VCaP (cell line): Measurements from ENCODE around the gene PADI4.

Source experiments
- H3K27ac ChIP-seq: fragments of 450-650 bp; 2 replicates; pipeline ENCODE4 v1.5.1; 2017
- TF ChIP-seq, protein P1 (sequence below): fragments of 450-650 bp; conservative IDR thresholded peaks from 2 replicates; pipeline ENCODE4 v1.5.1; 2017; ENCODE audit warnings: mild to moderate bottlenecking, moderate library complexity

Gene PADI4, protein sequence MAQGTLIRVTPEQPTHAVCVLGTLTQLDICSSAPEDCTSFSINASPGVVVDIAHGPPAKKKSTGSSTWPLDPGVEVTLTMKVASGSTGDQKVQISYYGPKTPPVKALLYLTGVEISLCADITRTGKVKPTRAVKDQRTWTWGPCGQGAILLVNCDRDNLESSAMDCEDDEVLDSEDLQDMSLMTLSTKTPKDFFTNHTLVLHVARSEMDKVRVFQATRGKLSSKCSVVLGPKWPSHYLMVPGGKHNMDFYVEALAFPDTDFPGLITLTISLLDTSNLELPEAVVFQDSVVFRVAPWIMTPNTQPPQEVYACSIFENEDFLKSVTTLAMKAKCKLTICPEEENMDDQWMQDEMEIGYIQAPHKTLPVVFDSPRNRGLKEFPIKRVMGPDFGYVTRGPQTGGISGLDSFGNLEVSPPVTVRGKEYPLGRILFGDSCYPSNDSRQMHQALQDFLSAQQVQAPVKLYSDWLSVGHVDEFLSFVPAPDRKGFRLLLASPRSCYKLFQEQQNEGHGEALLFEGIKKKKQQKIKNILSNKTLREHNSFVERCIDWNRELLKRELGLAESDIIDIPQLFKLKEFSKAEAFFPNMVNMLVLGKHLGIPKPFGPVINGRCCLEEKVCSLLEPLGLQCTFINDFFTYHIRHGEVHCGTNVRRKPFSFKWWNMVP

DNA sequence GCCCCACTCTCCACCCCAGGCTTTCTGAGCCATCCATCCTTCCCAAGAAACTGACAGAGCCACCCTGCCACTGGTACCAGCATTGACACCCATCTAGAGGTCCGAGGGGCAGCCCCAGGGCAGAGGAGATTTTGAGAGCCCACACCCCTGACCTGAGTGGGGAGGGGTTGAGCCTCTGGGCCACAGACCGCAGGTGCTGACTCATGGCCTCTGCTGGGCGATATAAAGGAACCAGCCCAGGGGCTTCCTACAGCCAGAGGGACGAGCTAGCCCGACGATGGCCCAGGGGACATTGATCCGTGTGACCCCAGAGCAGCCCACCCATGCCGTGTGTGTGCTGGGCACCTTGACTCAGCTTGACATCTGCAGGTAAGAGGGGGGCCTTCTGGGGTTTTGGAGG is at the start of gene PADI4:
PADI4 (plus strand) TSS at position 252 of the 400 bp plus-strand sequence; CDS start at position 278, 26 bp downstream.
- H3K27ac ChIP-seq: no peak within 1 kb of the TSS
- TF ChIP-seq, protein P1, sequence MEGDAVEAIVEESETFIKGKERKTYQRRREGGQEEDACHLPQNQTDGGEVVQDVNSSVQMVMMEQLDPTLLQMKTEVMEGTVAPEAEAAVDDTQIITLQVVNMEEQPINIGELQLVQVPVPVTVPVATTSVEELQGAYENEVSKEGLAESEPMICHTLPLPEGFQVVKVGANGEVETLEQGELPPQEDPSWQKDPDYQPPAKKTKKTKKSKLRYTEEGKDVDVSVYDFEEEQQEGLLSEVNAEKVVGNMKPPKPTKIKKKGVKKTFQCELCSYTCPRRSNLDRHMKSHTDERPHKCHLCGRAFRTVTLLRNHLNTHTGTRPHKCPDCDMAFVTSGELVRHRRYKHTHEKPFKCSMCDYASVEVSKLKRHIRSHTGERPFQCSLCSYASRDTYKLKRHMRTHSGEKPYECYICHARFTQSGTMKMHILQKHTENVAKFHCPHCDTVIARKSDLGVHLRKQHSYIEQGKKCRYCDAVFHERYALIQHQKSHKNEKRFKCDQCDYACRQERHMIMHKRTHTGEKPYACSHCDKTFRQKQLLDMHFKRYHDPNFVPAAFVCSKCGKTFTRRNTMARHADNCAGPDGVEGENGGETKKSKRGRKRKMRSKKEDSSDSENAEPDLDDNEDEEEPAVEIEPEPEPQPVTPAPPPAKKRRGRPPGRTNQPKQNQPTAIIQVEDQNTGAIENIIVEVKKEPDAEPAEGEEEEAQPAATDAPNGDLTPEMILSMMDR: no peak

- H3K27ac ChIP-seq: no peak overlapping the region
- TF ChIP-seq, protein P1: no peak
Observed at GRCh38 chr1:17258758-17259130, 49.3 kb upstream of the PADI4 start.

DNA sequence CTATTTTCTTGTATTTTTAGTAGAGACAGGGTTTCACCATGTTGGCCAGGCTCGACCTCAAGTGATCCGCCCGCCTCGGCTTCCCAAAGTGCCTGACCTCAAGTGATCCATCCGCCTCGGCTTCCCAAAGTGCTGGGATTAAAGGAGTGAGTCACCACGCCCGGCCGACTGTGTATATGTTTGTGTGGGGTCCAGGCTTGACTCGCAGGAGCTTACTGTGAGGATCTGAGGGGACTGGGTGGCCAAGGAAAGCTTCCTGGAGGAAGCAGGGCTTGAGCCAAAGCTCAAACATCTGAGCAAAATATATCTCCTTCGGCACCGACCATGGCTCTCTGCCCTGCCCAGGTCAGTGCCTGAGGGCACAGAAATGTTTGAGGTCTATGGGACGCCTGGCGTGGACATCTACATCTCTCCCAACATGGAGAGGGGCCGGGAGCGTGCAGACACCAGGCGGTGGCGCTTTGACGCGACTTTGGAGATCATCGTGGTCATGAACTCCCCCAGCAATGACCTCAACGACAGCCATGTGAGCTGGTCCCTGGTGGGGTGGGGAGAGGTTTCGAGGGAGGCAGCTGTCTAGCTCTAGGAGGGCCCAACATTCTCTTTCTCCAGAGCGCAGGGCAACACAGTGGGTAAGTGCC is 48.6 kb upstream of the PADI4 start:
- TF ChIP-seq, protein P1: no peak
- no peak overlapping the region for H3K27ac ChIP-seq

GRCh38 chr1:17260264-17260663 is 47.7 kb upstream of the PADI4 start:
- H3K27ac ChIP-seq: no peak overlapping the region
- TF ChIP-seq, protein P1: no peak

- no peak overlapping the region for H3K27ac ChIP-seq
- TF ChIP-seq, protein P1: no peak
Observed at GRCh38 chr1:17260738-17261137, 47.3 kb upstream of the PADI4 start.

- H3K27ac ChIP-seq: no peak overlapping the region
- TF ChIP-seq, protein P1: no peak
Observed at GRCh38 chr1:17263936-17264335, 44.1 kb upstream of the PADI4 start.

DNA sequence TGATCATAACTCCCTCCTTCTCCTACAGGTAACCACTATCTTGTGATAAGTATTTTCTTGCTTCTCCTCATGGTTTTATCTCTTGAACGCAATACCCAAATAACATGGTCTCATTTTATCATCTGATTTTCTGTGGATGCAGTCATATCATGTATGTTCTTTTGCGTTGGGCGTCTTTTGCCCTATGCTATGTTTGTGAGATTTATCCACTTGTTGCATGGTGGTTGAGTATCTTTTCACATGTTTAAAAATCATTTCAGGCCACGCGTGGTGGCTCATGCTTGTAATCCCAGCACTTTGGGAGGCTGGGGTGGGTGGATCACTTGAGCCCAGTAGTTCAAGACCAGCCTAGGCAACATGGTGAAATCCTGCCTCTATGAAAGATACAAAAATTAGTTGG is 43.5 kb upstream of the PADI4 start:
- TF ChIP-seq, protein P1: no peak
- no peak overlapping the region for H3K27ac ChIP-seq
